ENCODE data around the gene SLC12A6.
"Not testable (repeated sequence)": the region's sequence is repeated elsewhere in the genome, so short reads cannot be mapped to it uniquely, and the experiment has no call there.

Gene SLC12A6

GRCh38 chr15:34337557-34338306 lies at the start of gene SLC12A6:
Gene SLC12A6 (minus strand): TSS chr15:34337781. CDS start chr15:34336680, 1,101 bp downstream.
- H3K36me3 ChIP-seq (ENCODE audit: control insufficient read depth, insufficient read depth, low read length), result peaks cover 14% of the 10 kb centered on the region
- peak within 1 kb of the TSS; percentile 42 for H3K27ac ChIP-seq (ENCODE audit: low read depth, low read length)
- peaks cover 6% of the 10 kb centered on the region; the same call in 1 of the 2 replicates for H3K27me3 ChIP-seq (ENCODE audit: control insufficient read depth, insufficient read depth, low read length)
- H3K9me3 ChIP-seq (ENCODE audit: control insufficient read depth, insufficient read depth, low read depth, low read length), result no peaks in the 10 kb centered on the region
- peaks cover 5% of the 10 kb centered on the region; the same call in 1 of the 2 replicates for H3K4me1 ChIP-seq (ENCODE audit: control insufficient read depth, insufficient read depth, low read length)
- peak within 1 kb of the TSS; percentile 91 for H3K4me3 ChIP-seq (ENCODE audit: low read depth, low read length)
- peak within 1 kb of the TSS; percentile 63 for H3K9ac ChIP-seq (ENCODE audit: low read length)

- H3K27me3 ChIP-seq (ENCODE audit: control insufficient read depth, insufficient read depth, low read length); H3K4me1 ChIP-seq (ENCODE audit: control insufficient read depth, insufficient read depth, low read length); H3K9me3 ChIP-seq (ENCODE audit: control insufficient read depth, insufficient read depth, low read depth, low read length); H3K9ac ChIP-seq (ENCODE audit: low read length); H3K4me3 ChIP-seq (ENCODE audit: low read depth, low read length); H3K36me3 ChIP-seq (ENCODE audit: control insufficient read depth, insufficient read depth, low read length); H3K27ac ChIP-seq (ENCODE audit: low read depth, low read length): not testable (repeated sequence)
Observed at GRCh38 chr15:34381829-34382521, 44.4 kb upstream of the SLC12A6 start.

- not testable (repeated sequence) for H3K36me3 ChIP-seq (ENCODE audit: control insufficient read depth, insufficient read depth, low read length); H3K9me3 ChIP-seq (ENCODE audit: control insufficient read depth, insufficient read depth, low read depth, low read length); H3K27ac ChIP-seq (ENCODE audit: low read depth, low read length); H3K4me1 ChIP-seq (ENCODE audit: control insufficient read depth, insufficient read depth, low read length); H3K9ac ChIP-seq (ENCODE audit: low read length); H3K4me3 ChIP-seq (ENCODE audit: low read depth, low read length); H3K27me3 ChIP-seq (ENCODE audit: control insufficient read depth, insufficient read depth, low read length)
Observed at GRCh38 chr15:34380491-34380890, 42.9 kb upstream of the SLC12A6 start.

GRCh38 chr15:34376856-34377255 lies 39.3 kb upstream of the SLC12A6 start:
- H3K4me3 ChIP-seq (ENCODE audit: low read depth, low read length), result no peak overlapping the region
- no peak overlapping the region for H3K9ac ChIP-seq (ENCODE audit: low read length)
- H3K9me3 ChIP-seq (ENCODE audit: control insufficient read depth, insufficient read depth, low read depth, low read length), result peaks cover 8% of the 10 kb centered on the region; the same call in 1 of the 2 replicates
- no peaks in the 10 kb centered on the region for H3K36me3 ChIP-seq (ENCODE audit: control insufficient read depth, insufficient read depth, low read length)
- H3K27ac ChIP-seq (ENCODE audit: low read depth, low read length), result no peak overlapping the region
- H3K4me1 ChIP-seq (ENCODE audit: control insufficient read depth, insufficient read depth, low read length), result 0 out of 2 replicates have a peak, but pooled peaks cover 4% of the 10 kb centered on the region
- H3K27me3 ChIP-seq (ENCODE audit: control insufficient read depth, insufficient read depth, low read length), result no peaks in the 10 kb centered on the region

- H3K9me3 ChIP-seq (ENCODE audit: control insufficient read depth, insufficient read depth, low read depth, low read length), result peaks cover 13% of the 10 kb centered on the region; the same call in 1 of the 2 replicates
- not testable (repeated sequence) for H3K27ac ChIP-seq (ENCODE audit: low read depth, low read length); H3K4me1 ChIP-seq (ENCODE audit: control insufficient read depth, insufficient read depth, low read length); H3K36me3 ChIP-seq (ENCODE audit: control insufficient read depth, insufficient read depth, low read length); H3K4me3 ChIP-seq (ENCODE audit: low read depth, low read length); H3K27me3 ChIP-seq (ENCODE audit: control insufficient read depth, insufficient read depth, low read length); H3K9ac ChIP-seq (ENCODE audit: low read length)
Observed at GRCh38 chr15:34375541-34375940, 38.0 kb upstream of the SLC12A6 start.

GRCh38 chr15:34374816-34375215 lies 37.2 kb upstream of the SLC12A6 start:
- Histone ChIP-seq H3K4me3 (ENCODE audit: low read depth, low read length) (no peak overlapping the region), H3K27ac (ENCODE audit: low read depth, low read length) (no peak overlapping the region), H3K27me3 (ENCODE audit: control insufficient read depth, insufficient read depth, low read length) (no peaks in the 10 kb centered on the region), H3K4me1 (ENCODE audit: control insufficient read depth, insufficient read depth, low read length) (peaks cover 7% of the 10 kb centered on the region; the same call in 1 of the 2 replicates), H3K9ac (ENCODE audit: low read length) (no peak overlapping the region), H3K9me3 (ENCODE audit: control insufficient read depth, insufficient read depth, low read depth, low read length) (peaks cover 13% of the 10 kb centered on the region; the same call in 1 of the 2 replicates), H3K36me3 (ENCODE audit: control insufficient read depth, insufficient read depth, low read length) (no peaks in the 10 kb centered on the region)

- Histone ChIP-seq H3K4me1 (ENCODE audit: control insufficient read depth, insufficient read depth, low read length) (peaks cover 7% of the 10 kb centered on the region; the same call in 1 of the 2 replicates), H3K4me3 (ENCODE audit: low read depth, low read length) (no peak overlapping the region), H3K27ac (ENCODE audit: low read depth, low read length) (no peak overlapping the region), H3K9me3 (ENCODE audit: control insufficient read depth, insufficient read depth, low read depth, low read length) (peaks cover 13% of the 10 kb centered on the region; the same call in 1 of the 2 replicates), H3K36me3 (ENCODE audit: control insufficient read depth, insufficient read depth, low read length) (no peaks in the 10 kb centered on the region), H3K27me3 (ENCODE audit: control insufficient read depth, insufficient read depth, low read length) (no peaks in the 10 kb centered on the region), H3K9ac (ENCODE audit: low read length) (no peak overlapping the region)
Observed at GRCh38 chr15:34373951-34374350, 36.4 kb upstream of the SLC12A6 start.

- H3K4me1 ChIP-seq (ENCODE audit: control insufficient read depth, insufficient read depth, low read length), result peaks cover 12% of the 10 kb centered on the region
- H3K9me3 ChIP-seq (ENCODE audit: control insufficient read depth, insufficient read depth, low read depth, low read length), result peaks cover 13% of the 10 kb centered on the region; the same call in 1 of the 2 replicates
- no peak overlapping the region for H3K9ac ChIP-seq (ENCODE audit: low read length)
- no peaks in the 10 kb centered on the region for H3K27me3 ChIP-seq (ENCODE audit: control insufficient read depth, insufficient read depth, low read length)
- H3K4me3 ChIP-seq (ENCODE audit: low read depth, low read length), result no peak overlapping the region
- no peaks in the 10 kb centered on the region for H3K36me3 ChIP-seq (ENCODE audit: control insufficient read depth, insufficient read depth, low read length)
- H3K27ac ChIP-seq (ENCODE audit: low read depth, low read length), result no peak overlapping the region
Observed at GRCh38 chr15:34370643-34371042, 33.1 kb upstream of the SLC12A6 start.

GRCh38 chr15:34370129-34370528 lies 32.5 kb upstream of the SLC12A6 start:
- Histone ChIP-seq H3K4me3 (ENCODE audit: low read depth, low read length) (no peak overlapping the region), H3K9ac (ENCODE audit: low read length) (no peak overlapping the region), H3K27me3 (ENCODE audit: control insufficient read depth, insufficient read depth, low read length) (no peaks in the 10 kb centered on the region), H3K4me1 (ENCODE audit: control insufficient read depth, insufficient read depth, low read length) (peaks cover 17% of the 10 kb centered on the region), H3K27ac (ENCODE audit: low read depth, low read length) (no peak overlapping the region), H3K9me3 (ENCODE audit: control insufficient read depth, insufficient read depth, low read depth, low read length) (peaks cover 13% of the 10 kb centered on the region; the same call in 1 of the 2 replicates), H3K36me3 (ENCODE audit: control insufficient read depth, insufficient read depth, low read length) (no peaks in the 10 kb centered on the region)

- Histone ChIP-seq H3K4me3 (ENCODE audit: low read depth, low read length) (peak within 1 kb of the TSS; percentile 96), H3K27ac (ENCODE audit: low read depth, low read length) (peak within 1 kb of the TSS; percentile 94), H3K4me1 (ENCODE audit: control insufficient read depth, insufficient read depth, low read length) (peaks cover 21% of the 10 kb centered on the region), H3K9me3 (ENCODE audit: control insufficient read depth, insufficient read depth, low read depth, low read length) (peaks cover 5% of the 10 kb centered on the region; the same call in 1 of the 2 replicates), H3K36me3 (ENCODE audit: control insufficient read depth, insufficient read depth, low read length) (peaks cover 18% of the 10 kb centered on the region), H3K27me3 (ENCODE audit: control insufficient read depth, insufficient read depth, low read length) (no peaks in the 10 kb centered on the region), H3K9ac (ENCODE audit: low read length) (peak within 1 kb of the TSS; percentile 98)
Observed at GRCh38 chr15:34367101-34368081, 29.8 kb upstream of the SLC12A6 start, which contains the start of gene LPCAT4. Gene LPCAT4 (minus strand): TSS chr15:34367196. CDS start chr15:34367100, 96 bp downstream.
